ENCODE results near the gene NAB2. TPM values are rescaled to one million over a fixed set of nuclear protein-coding genes. Genes with fewer than 3 reads are reported as not detected.

NAB2 gene
- total and polyA plus RNA-seq, 4 donors = 1.9 to 10.0 (median 6.2) TPM

DNA sequence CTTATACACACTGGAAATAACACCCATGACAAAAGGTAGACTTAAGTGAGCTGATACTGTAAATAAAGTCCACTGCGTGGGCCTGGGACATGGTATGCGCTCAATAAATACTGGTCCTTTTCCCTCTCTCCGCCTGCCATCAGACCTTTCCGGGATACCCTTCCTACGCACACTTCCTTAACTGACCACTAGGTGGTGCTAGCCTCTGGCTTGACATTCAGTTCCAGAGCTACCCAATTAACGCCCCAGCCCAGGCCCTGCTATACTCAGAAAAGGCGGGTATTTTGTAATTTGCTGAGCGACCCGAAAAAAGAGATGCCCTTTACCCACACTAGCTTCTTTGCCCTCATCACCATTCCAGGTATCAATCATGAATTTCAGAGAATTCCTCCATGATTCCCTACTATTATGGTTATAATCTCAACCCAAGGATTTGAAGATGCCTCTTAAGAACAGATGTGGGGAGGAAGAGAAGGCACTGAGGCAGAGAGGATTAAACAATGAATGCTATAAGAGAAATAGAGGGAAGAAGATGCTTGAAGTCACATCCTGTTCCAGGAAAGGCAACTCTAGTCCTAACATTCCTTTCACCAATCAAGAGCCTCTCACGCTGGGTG lies 35.5 kb downstream of the NAB2 start:
- WGBS = 14% methylated on average over 10 of the region's 10 CpGs
- TF ChIP-seq RAD21 (IDR thresholded peaks at IDR 0.05) = peak; percentile 98 to 99
- peak in 1 of 2 donors; percentile 23 for TF ChIP-seq HNF4A (conservative IDR thresholded peaks at IDR 0.05)
- peak in 1 of 2 donors; percentile 18 for TF ChIP-seq RXRA (IDR thresholded peaks at IDR 0.05)
- TF ChIP-seq SP1 (IDR thresholded peaks at IDR 0.05) = no peak
- TF ChIP-seq, protein P1, sequence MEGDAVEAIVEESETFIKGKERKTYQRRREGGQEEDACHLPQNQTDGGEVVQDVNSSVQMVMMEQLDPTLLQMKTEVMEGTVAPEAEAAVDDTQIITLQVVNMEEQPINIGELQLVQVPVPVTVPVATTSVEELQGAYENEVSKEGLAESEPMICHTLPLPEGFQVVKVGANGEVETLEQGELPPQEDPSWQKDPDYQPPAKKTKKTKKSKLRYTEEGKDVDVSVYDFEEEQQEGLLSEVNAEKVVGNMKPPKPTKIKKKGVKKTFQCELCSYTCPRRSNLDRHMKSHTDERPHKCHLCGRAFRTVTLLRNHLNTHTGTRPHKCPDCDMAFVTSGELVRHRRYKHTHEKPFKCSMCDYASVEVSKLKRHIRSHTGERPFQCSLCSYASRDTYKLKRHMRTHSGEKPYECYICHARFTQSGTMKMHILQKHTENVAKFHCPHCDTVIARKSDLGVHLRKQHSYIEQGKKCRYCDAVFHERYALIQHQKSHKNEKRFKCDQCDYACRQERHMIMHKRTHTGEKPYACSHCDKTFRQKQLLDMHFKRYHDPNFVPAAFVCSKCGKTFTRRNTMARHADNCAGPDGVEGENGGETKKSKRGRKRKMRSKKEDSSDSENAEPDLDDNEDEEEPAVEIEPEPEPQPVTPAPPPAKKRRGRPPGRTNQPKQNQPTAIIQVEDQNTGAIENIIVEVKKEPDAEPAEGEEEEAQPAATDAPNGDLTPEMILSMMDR (IDR thresholded peaks at IDR 0.05; ENCODE audit: low read depth, low read length, missing input control) = peak; percentile 95
- peak; percentile 80 for DNase-seq (ENCODE audit: low spot score)

DNA sequence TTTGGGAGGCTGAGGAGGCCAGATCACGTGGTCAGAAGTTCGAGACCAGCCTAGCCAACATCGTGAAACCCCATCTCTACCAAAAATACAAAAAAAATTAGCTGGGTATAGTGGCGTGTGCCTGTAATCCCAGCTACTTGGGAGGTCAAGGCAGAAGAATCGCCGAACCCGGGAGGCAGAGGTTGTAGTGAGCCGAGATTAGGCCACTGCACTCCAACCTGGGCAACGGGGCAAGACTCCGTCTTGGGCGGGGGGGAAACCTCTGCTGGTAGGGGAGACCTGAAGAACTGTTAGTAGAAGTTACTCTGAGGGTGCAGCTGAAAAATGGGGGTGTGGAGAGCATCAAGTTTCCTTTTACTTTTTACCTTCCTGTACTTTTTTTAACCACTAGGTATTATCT lies 37.1 kb downstream of the NAB2 start:
- no peaks in the 10 kb centered on the region for H3K27me3 ChIP-seq (ENCODE audit: control insufficient read depth in 4 of 4, insufficient read depth in 4 of 4, low read length in 3 of 4)
- DNase-seq (ENCODE audit: low spot score) = no peak
- H3K27ac ChIP-seq (ENCODE audit: low read depth in 1 of 2, low read length in 2 of 2) = no peak overlapping the region
- H3K4me3 ChIP-seq (ENCODE audit: low read depth in 1 of 3, low read length in 3 of 3) = no peak overlapping the region
- no peaks in the 10 kb centered on the region for H3K9me3 ChIP-seq (ENCODE audit: control insufficient read depth in 4 of 4, low read length in 3 of 4)
- peaks cover 2 to 23% (median 18%) of the 10 kb centered on the region in 4 donors for H3K4me1 ChIP-seq (ENCODE audit: control insufficient read depth in 4 of 4, insufficient read depth in 4 of 4, low read length in 3 of 4)
- no peaks in the 10 kb centered on the region for H3K36me3 ChIP-seq (ENCODE audit: control insufficient read depth in 4 of 4, insufficient read depth in 3 of 4, low read depth in 1 of 4, low read length in 3 of 4)
- H3K9ac ChIP-seq (ENCODE audit: low read depth in 1 of 2, low read length in 2 of 2) = no peak overlapping the region
- no peak for TF ChIP-seq GABPA (IDR thresholded peaks at IDR 0.05 in 1 of 2, conservative IDR thresholded peaks at IDR 0.05 in 1 of 2)
- TF ChIP-seq, protein P2, sequence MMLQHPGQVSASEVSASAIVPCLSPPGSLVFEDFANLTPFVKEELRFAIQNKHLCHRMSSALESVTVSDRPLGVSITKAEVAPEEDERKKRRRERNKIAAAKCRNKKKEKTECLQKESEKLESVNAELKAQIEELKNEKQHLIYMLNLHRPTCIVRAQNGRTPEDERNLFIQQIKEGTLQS (IDR thresholded peaks at IDR 0.05) = no peak
- TF ChIP-seq TAF1 (conservative IDR thresholded peaks at IDR 0.05) = no peak
- no peak for TF ChIP-seq RXRA (IDR thresholded peaks at IDR 0.05)
- TF ChIP-seq, protein P3, sequence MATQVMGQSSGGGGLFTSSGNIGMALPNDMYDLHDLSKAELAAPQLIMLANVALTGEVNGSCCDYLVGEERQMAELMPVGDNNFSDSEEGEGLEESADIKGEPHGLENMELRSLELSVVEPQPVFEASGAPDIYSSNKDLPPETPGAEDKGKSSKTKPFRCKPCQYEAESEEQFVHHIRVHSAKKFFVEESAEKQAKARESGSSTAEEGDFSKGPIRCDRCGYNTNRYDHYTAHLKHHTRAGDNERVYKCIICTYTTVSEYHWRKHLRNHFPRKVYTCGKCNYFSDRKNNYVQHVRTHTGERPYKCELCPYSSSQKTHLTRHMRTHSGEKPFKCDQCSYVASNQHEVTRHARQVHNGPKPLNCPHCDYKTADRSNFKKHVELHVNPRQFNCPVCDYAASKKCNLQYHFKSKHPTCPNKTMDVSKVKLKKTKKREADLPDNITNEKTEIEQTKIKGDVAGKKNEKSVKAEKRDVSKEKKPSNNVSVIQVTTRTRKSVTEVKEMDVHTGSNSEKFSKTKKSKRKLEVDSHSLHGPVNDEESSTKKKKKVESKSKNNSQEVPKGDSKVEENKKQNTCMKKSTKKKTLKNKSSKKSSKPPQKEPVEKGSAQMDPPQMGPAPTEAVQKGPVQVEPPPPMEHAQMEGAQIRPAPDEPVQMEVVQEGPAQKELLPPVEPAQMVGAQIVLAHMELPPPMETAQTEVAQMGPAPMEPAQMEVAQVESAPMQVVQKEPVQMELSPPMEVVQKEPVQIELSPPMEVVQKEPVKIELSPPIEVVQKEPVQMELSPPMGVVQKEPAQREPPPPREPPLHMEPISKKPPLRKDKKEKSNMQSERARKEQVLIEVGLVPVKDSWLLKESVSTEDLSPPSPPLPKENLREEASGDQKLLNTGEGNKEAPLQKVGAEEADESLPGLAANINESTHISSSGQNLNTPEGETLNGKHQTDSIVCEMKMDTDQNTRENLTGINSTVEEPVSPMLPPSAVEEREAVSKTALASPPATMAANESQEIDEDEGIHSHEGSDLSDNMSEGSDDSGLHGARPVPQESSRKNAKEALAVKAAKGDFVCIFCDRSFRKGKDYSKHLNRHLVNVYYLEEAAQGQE (IDR thresholded peaks at IDR 0.05) = no peak
- WGBS = 90% methylated on average over 11 of the region's 11 CpGs

More for the DNA sequence above, 35.5 kb downstream of the NAB2 start:
- Histone ChIP-seq H3K27ac (ENCODE audit: low read depth in 1 of 2, low read length in 2 of 2) (no peak overlapping the region), H3K9ac (ENCODE audit: low read depth in 1 of 2, low read length in 2 of 2) (no peak overlapping the region), H3K36me3 (ENCODE audit: control insufficient read depth in 4 of 4, insufficient read depth in 3 of 4, low read depth in 1 of 4, low read length in 3 of 4) (no peaks in the 10 kb centered on the region), H3K4me1 (ENCODE audit: control insufficient read depth in 4 of 4, insufficient read depth in 4 of 4, low read length in 3 of 4) (peaks cover 2 to 15% (median 7%) of the 10 kb centered on the region in 4 donors), H3K4me3 (ENCODE audit: low read depth in 1 of 3, low read length in 3 of 3) (no peak overlapping the region), H3K9me3 (ENCODE audit: control insufficient read depth in 4 of 4, low read length in 3 of 4) (no peaks in the 10 kb centered on the region), H3K27me3 (ENCODE audit: control insufficient read depth in 4 of 4, insufficient read depth in 4 of 4, low read length in 3 of 4) (no peaks in the 10 kb centered on the region)

DNA sequence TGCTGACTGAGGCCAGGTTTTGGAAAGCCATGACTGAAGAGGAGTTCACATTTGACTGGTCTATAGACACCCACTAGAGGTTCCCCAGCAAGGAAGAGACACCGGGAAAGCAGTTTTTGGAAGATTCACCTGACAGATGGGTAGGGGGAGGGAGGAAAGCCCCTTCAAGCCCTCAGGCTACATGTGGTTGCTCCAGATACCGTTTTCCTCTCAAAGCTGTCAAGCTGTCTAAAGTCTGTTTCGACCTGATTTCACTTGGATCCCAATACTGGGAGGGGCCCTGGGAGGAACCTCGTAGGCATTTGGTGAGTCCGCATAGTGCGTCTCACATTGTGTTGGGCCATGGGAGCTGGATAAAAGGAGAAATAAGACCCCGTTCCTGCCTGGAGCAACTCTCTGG lies 37.6 kb downstream of the NAB2 start:
- Histone ChIP-seq H3K4me3 (ENCODE audit: low read depth in 1 of 3, low read length in 3 of 3) (peak overlapping the region in 2 of 3 donors; percentile 46 to 78), H3K36me3 (ENCODE audit: control insufficient read depth in 4 of 4, insufficient read depth in 3 of 4, low read depth in 1 of 4, low read length in 3 of 4) (no peaks in the 10 kb centered on the region), H3K27me3 (ENCODE audit: control insufficient read depth in 4 of 4, insufficient read depth in 4 of 4, low read length in 3 of 4) (no peaks in the 10 kb centered on the region), H3K4me1 (ENCODE audit: control insufficient read depth in 4 of 4, insufficient read depth in 4 of 4, low read length in 3 of 4) (peaks cover 5 to 28% (median 23%) of the 10 kb centered on the region in 4 donors), H3K27ac (ENCODE audit: low read depth in 1 of 2, low read length in 2 of 2) (peak overlapping the region; percentile 87 to 99), H3K9ac (ENCODE audit: low read depth in 1 of 2, low read length in 2 of 2) (peak overlapping the region; percentile 13 to 50), H3K9me3 (ENCODE audit: control insufficient read depth in 4 of 4, low read length in 3 of 4) (no peaks in the 10 kb centered on the region)
- WGBS = 25% methylated on average over 7 of the region's 7 CpGs
- no peak for DNase-seq (ENCODE audit: low spot score)
- no peak for TF ChIP-seq TAF1 (conservative IDR thresholded peaks at IDR 0.05)
- TF ChIP-seq, protein P1 (IDR thresholded peaks at IDR 0.05; ENCODE audit: low read depth, low read length, missing input control) = no peak
- TF ChIP-seq YY1 (IDR thresholded peaks at IDR 0.05) = no peak
- TF ChIP-seq, protein P4, sequence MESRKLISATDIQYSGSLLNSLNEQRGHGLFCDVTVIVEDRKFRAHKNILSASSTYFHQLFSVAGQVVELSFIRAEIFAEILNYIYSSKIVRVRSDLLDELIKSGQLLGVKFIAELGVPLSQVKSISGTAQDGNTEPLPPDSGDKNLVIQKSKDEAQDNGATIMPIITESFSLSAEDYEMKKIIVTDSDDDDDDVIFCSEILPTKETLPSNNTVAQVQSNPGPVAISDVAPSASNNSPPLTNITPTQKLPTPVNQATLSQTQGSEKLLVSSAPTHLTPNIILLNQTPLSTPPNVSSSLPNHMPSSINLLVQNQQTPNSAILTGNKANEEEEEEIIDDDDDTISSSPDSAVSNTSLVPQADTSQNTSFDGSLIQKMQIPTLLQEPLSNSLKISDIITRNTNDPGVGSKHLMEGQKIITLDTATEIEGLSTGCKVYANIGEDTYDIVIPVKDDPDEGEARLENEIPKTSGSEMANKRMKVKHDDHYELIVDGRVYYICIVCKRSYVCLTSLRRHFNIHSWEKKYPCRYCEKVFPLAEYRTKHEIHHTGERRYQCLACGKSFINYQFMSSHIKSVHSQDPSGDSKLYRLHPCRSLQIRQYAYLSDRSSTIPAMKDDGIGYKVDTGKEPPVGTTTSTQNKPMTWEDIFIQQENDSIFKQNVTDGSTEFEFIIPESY (IDR thresholded peaks at IDR 0.05) = no peak
- TF ChIP-seq, protein P3 (IDR thresholded peaks at IDR 0.05) = no peak

Measured in liver (tissue), 9 donors.